HG02642 (cell line): ENCODE results near the gene SND1.

ENCODE experiments used
- ATAC-seq: cut with Tn5 transposase; IDR thresholded peaks from one replicate; pipeline ENCODE4 v1.9.1; 2021; ENCODE audit warnings: mild to moderate bottlenecking; ENCODE audit not compliant: unreplicated experiment, poor library complexity

The SND1 gene

DNA sequence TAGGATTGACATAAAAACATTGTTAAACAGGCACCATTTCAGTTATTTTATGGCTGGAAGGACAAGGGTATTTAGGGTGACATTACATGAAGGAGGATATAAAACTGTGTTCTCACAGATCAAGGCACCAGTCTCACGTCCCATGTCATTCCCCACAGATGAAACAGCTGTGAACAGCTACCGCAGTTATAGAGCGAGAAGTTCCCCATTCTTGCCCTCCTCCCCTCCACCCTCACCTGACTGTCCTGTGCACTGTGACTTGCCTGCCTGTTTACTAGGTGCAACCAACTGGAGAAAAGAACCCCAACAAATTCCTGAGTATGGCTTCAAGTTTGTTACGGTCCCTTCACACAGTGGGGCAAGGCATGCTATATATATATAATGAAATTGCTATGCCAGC, 141.6 kb downstream of the SND1 start:
- no peak for ATAC-seq

- ATAC-seq, result no peak
Observed at GRCh38 chr7:127794136-127794535, 142.1 kb downstream of the SND1 start.

DNA sequence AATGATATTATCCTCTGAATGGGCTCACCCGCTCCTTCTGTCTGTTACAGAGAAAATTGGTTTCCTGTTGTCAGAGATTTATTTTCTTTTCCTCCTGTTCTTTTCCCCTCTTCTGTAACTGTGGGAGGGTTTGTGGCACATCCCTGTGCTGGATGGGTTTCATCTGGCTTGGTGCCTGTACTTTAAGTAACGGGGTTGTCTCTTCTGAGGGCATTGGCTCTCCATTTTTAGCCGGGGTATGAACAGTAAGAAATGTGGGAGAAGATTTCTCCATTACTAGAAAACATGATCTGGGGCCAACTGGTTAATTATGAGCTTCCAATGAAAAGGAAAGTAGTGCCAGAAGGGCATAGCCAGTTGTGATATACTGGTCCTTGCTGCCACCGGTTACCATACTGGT, 142.6 kb downstream of the SND1 start:
- no peak for ATAC-seq

DNA sequence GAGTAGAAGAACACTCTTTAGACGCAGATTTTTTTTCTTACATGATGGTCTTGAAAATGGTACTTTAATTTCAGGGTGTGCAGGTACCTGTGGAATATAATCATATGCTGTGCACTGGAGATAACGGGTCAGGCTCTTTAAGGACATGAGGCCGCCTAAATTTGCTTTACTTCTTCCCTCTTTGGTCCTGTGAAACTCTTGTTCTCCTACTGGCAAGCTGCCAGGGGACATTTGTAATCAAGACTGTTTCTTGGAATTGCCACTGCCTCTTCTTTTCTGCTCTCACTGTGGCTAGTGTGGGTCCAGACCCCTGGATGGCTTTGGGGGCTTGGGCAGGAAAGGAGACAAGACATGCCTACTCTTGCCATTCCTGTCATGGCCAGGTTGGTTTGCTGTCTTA, 146.0 kb downstream of the SND1 start:
- no peak for ATAC-seq

- ATAC-seq, result no peak
Observed at GRCh38 chr7:127798769-127799372, 146.9 kb downstream of the SND1 start.

- ATAC-seq, result no peak
Observed at GRCh38 chr7:127799535-127800305, 147.7 kb downstream of the SND1 start.

GRCh38 chr7:127802845-127803244, 150.9 kb downstream of the SND1 start:
- no peak for ATAC-seq

DNA sequence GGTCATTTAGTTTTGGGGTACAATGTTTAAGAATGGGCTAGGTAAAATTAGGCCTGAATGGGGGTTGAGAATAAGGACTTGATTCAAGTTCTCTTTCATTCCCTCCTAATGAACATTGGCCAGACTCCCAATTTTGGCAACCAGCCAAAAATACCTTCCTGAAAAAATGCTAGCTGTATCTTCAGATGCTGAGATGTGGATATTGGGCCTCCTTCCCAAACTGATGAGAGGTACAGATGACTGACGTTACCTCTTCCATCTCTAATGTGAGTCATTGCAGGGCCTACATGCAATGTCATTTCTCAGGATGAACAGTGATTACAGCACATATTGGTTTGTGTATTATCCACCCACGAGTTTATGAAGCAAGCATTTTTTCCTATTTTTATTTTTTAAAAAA, 151.6 kb downstream of the SND1 start:
- ATAC-seq, result no peak

DNA sequence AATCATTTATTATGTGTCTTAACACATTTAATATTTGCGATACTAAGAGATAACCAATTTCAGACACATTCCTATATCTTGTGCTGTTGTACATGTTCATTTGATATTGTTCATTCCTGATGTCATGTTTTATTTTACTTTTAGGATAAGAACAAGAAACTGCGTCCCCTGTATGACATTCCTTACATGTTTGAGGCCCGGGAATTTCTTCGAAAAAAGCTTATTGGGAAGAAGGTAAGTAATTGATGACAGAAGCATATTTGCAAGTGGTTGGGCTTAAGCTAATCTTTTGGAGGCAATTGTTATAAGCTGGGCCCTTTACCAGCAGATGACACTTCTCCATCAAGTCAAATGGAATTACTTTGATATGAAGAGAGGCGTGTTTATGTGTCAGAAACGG, 155.3 kb downstream of the SND1 start:
- no peak for ATAC-seq

GRCh38 chr7:127807829-127808228, 155.8 kb downstream of the SND1 start:
- ATAC-seq, result no peak

DNA sequence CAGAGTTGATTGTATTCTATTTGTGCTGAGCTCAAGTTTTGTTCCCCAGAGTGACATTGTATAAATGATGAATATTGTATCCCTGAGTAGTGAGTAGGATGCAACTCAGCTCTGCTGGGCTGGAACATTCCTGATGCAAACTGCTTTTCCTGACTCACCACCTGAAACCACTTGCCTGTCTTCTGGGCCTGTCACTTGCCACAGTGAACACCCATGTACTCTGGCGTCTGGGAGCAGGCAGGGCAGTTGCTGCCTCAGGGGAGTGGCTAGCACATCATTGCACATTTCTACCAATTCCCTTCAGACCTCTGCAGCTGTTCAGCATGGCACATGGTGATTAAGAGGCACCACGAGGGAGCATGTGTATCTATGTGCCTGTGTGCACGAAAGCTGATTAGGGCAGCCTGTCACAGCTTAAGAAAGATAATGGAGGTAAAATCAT, 157.3 kb downstream of the SND1 start:
- no peak for ATAC-seq

- ATAC-seq, result no peak
Observed at GRCh38 chr7:127810113-127810512, 158.1 kb downstream of the SND1 start.

- ATAC-seq, result no peak
Observed at GRCh38 chr7:127810696-127811660, 159.0 kb downstream of the SND1 start.

GRCh38 chr7:127812540-127812939, 160.5 kb downstream of the SND1 start:
- ATAC-seq, result no peak

DNA sequence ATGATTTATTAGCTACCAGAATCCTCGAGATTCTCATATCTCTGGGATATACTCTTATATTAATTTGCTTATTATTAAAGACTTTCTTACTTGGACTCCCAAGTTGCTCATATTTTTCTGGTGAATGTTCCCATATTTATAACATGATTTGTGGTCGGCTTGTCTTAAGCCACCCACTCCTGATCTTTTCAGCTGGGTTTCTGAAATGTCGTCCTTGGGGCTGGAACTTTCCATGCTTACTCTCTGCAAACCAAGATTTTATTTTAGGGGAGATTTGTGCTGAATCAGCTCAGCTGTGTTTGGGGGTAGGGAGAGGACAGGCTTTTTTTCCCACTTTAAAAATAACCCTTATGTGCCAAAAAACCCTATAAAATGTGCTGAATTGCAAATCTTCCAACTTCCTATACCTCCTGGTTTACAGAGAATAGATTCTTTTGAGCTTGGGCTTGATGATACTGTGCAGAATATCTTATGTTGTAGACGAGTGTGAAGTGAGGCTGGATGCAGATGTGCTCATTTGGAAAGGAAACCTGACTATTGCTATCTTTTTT, 162.1 kb downstream of the SND1 start:
- no peak for ATAC-seq

DNA sequence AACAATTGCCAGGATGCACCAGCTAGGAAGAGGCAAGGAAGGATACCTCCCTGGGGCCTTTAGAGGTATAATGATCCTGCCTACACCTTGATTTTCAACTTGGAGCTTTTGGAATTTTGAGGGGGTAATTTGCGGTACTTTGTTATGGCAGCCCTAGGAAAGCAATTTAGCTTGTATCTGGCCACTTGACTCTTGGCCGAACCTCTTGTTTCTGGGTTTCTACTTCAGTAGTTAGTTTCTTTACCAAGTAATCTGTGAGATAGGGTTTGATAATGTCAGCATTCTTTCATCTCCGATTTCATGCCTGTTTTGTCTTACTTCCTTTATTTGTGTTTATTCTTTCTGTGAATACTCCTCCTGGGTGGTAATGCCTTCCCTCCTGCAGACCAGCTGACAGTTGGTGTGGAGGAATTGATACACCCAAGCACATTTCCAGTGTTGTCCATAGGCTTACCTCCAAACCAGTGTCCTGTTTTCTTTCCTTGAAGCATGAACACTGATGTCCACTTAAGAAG, 163.7 kb downstream of the SND1 start:
- ATAC-seq, result no peak

DNA sequence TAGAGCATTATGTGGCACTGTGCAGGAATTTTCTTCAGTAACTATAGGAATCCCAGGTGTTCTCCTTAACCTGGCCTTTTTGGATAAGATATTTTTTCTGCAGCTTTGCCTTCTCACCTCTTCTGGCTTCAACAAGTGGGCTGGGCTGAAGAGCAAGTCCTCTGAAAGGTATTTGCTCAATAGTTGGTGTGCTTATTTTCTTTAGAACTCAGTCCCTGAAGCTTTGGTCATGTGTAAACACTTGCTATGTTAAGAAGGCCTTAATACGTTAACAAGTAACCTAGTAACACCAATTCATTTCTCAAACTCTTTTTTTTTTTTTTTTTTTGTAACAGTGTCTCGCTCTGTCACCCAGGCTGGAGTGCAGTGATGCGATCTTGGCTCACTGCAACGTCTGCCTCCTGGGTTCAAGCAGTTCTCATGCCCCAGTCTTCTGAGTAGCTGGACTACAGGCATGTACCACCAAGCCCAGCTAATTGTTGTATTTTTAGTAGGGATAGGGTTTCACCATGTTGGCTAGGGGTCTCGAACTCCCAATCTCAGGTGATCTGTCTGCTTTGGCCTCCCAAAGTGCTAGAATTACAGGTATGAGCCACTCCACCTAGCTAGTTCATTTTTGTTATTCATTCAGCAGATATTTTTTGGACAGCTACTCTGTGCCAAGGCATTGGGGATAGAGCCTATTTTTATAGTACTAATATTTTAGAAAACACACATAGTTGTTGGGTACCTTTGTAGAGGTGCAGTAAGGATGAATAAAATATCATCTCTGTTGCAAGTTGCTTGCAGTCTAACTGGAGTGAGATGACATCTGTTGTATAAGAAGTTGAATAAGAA, 164.6 kb downstream of the SND1 start:
- no peak for ATAC-seq

- no peak for ATAC-seq
Observed at GRCh38 chr7:127817466-127817865, 165.5 kb downstream of the SND1 start.

DNA sequence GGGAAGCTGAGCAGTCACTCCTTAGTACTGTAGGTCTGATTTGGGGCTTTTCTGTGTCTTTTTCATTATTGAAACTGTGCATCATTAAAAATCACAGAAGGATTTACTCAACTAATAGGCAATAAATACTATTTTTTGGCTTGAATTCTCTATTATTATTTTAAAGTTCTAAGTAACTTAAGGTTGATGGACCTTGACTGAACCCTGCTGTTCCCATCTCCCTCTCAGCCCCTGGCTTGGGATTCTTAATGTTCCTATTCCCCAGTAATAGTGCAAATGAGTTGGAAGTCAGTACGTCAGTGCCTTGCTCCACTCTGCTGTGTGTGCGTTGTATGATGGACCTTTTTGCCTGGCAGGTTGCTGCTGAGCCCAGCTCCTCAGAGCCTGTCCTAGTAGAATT, 166.3 kb downstream of the SND1 start:
- ATAC-seq, result no peak
